Measurements from ENCODE around the gene SLC6A12. TPM values are rescaled to one million over a fixed set of nuclear protein-coding genes. Genes with fewer than 3 reads are reported as not detected.

SLC6A12 gene
- total RNA-seq, 4 donors from 2014 or later, result 0.57 TPM; not detected in 3

- Histone ChIP-seq H3K36me3 (no peaks in the 10 kb centered on the region), H3K27ac (no peak overlapping the region), H3K27me3 (peaks cover 0 to 66% (median 0%) of the 10 kb centered on the region in 4 donors), H3K4me3 (no peak overlapping the region), H3K9me3 (no peaks in the 10 kb centered on the region), H3K4me1 (peaks cover 4 to 16% (median 7%) of the 10 kb centered on the region in 3 donors)
- WGBS, 2 donors, result 79 to 82% methylated on average over 12 to 27 of the region's 29 CpGs
- no peak for TF ChIP-seq POLR2A (IDR thresholded peaks at IDR 0.05)
- TF ChIP-seq, protein P1, sequence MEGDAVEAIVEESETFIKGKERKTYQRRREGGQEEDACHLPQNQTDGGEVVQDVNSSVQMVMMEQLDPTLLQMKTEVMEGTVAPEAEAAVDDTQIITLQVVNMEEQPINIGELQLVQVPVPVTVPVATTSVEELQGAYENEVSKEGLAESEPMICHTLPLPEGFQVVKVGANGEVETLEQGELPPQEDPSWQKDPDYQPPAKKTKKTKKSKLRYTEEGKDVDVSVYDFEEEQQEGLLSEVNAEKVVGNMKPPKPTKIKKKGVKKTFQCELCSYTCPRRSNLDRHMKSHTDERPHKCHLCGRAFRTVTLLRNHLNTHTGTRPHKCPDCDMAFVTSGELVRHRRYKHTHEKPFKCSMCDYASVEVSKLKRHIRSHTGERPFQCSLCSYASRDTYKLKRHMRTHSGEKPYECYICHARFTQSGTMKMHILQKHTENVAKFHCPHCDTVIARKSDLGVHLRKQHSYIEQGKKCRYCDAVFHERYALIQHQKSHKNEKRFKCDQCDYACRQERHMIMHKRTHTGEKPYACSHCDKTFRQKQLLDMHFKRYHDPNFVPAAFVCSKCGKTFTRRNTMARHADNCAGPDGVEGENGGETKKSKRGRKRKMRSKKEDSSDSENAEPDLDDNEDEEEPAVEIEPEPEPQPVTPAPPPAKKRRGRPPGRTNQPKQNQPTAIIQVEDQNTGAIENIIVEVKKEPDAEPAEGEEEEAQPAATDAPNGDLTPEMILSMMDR (IDR thresholded peaks at IDR 0.05), result no peak
- intact Hi-C loops (cut with DNase I), result no loop called here
- no peak for DNase-seq
Observed at GRCh38 chr12:170371-171225, 43.4 kb downstream of the SLC6A12 start.

DNA sequence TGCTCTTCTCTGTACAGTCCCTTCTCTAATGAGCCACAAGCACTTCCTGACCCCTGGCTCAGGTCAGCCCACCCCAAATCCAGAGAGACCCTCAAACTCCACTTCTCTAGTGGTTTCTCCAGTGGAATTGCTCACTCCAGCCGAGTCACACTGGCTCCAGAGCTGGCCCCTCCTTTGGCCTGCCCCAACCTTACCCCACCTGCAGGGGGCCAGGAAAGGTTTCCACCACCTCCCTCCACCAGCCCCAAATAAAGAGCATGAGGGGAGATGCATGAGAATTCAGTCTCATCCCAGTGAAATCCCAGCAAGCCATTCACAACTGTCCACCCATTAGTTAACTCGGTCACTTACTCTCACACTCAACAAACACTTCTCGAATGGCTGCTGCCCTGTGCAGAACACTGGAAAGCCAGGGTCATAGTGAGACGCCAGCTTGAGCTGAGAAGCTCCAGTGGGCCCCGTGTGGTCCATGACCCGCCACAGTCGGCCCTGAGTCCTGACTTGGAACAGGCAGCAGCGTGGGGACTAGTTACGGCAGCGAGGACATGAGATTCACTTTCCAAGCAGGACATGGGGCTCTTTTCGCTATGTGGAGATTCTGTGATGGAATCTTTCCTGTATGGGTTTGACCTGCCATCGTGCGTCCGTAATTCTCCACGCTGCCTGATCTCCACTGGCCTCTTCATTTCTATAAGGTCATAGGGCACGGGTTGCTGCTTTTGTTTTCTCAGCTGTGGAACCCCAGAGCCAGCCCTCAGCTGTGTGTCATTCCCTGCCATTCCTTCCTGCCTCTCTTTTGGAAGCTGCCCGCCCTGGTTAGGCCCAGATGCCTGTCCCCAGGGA is 44.2 kb downstream of the SLC6A12 start:
- peaks cover 0 to 63% (median 0%) of the 10 kb centered on the region in 4 donors for H3K27me3 ChIP-seq
- TF ChIP-seq, protein P1 (IDR thresholded peaks at IDR 0.05), result no peak
- no peak for TF ChIP-seq POLR2A (IDR thresholded peaks at IDR 0.05)
- H3K4me3 ChIP-seq, result no peak overlapping the region
- H3K9me3 ChIP-seq, result no peaks in the 10 kb centered on the region
- no peak overlapping the region for H3K27ac ChIP-seq
- H3K36me3 ChIP-seq, result no peaks in the 10 kb centered on the region
- no peak for DNase-seq
- peaks cover 4 to 16% (median 7%) of the 10 kb centered on the region in 3 donors for H3K4me1 ChIP-seq
- intact Hi-C loops (cut with DNase I), result no loop called here
- 81 to 89% methylated on average over 10 to 16 of the region's 17 CpGs for WGBS, 2 donors

- TF ChIP-seq, protein P1 (IDR thresholded peaks at IDR 0.05), result no peak
- TF ChIP-seq POLR2A (IDR thresholded peaks at IDR 0.05), result no peak
- peaks cover 4 to 16% (median 7%) of the 10 kb centered on the region in 3 donors for H3K4me1 ChIP-seq
- H3K9me3 ChIP-seq, result no peaks in the 10 kb centered on the region
- H3K27me3 ChIP-seq, result peaks cover 0 to 62% (median 0%) of the 10 kb centered on the region in 4 donors
- H3K36me3 ChIP-seq, result no peaks in the 10 kb centered on the region
- WGBS, 2 donors, result 73 to 75% methylated on average over 9 to 10 of the region's 22 CpGs
- intact Hi-C loops (cut with DNase I), result no loop called here
- no peak for DNase-seq
- H3K4me3 ChIP-seq, result no peak overlapping the region
- no peak overlapping the region for H3K27ac ChIP-seq
Observed at GRCh38 chr12:168763-169525, 45.0 kb downstream of the SLC6A12 start.

DNA sequence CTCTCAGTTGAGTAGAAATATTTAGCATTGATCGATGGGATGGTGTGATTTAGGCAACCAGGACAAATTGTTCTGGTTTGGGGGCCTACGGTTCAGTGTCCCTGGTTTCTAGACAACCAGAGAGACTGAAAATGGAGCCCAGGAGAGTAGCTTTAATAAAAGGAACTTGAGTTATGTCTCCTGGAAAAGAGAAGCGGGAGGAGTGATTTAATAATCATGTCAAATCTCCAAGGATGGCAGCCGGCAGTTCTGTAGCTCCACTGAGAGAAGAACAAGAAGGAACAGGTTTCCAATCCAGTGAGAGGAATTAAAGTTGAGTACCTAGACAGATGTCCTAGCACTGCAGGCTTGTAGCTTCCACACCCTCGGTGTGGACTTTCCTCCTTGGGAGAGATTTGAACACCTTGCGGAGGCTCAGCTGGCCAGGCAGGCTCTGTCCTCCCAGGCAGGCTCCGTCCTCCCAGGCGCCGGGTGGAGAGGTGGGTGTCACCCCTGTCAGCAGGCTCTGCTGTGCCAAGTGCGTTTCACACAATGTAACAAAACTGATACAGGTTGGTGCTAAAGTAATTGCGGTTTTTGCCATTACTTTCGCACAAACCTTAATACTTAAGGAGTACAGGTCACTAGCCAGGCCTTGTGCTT is 45.9 kb downstream of the SLC6A12 start:
- peaks cover 4 to 14% (median 7%) of the 10 kb centered on the region in 3 donors for H3K4me1 ChIP-seq
- DNase-seq, result no peak
- H3K27me3 ChIP-seq, result peaks cover 0 to 60% (median 0%) of the 10 kb centered on the region in 4 donors
- H3K9me3 ChIP-seq, result no peaks in the 10 kb centered on the region
- WGBS, 2 donors, result 65 to 73% methylated on average over 6 to 8 of the region's 12 CpGs
- TF ChIP-seq POLR2A (IDR thresholded peaks at IDR 0.05), result no peak
- TF ChIP-seq, protein P1 (IDR thresholded peaks at IDR 0.05), result no peak
- intact Hi-C loops (cut with DNase I), result no loop called here
- no peak overlapping the region for H3K4me3 ChIP-seq
- H3K27ac ChIP-seq, result no peak overlapping the region
- H3K36me3 ChIP-seq, result no peaks in the 10 kb centered on the region
